Loucy (cell line): ENCODE measurements around the gene ACTA1.

Experiments used
- H2AFZ ChIP-seq: fragments of 200-600 bp; sonication (generic); 2 replicates; pipeline ENCODE4 v1.6.0; 2016; ENCODE audit warnings: antibody characterized with exemption, mild to moderate bottlenecking, low read length, moderate library complexity
- H3F3A ChIP-seq: fragments of 200-600 bp; 2 replicates; pipeline ENCODE4 v1.6.0; 2016; ENCODE audit warnings: antibody characterized with exemption, low read depth, mild to moderate bottlenecking
- H3K27me3 ChIP-seq: fragments of 200-600 bp; sonication (generic); 2 replicates; pipeline ENCODE4 v1.6.1; 2014; ENCODE audit warnings: low read length, mild to moderate bottlenecking; ENCODE audit not compliant: insufficient read depth, poor library complexity, severe bottlenecking
- H3K36me3 ChIP-seq: fragments of 200-600 bp; sonication (generic); 2 replicates; pipeline ENCODE4 v1.6.1; 2016; ENCODE audit warnings: low read length; ENCODE audit not compliant: insufficient read depth
- H3K4me1 ChIP-seq: fragments of 200-600 bp; sonication (generic); 2 replicates; pipeline ENCODE4 v1.5.1; 2014; ENCODE audit warnings: low read length, mild to moderate bottlenecking; ENCODE audit not compliant: insufficient read depth, poor library complexity, severe bottlenecking
- H3K4me2 ChIP-seq: fragments of 200-600 bp; sonication (generic); 2 replicates; pipeline ENCODE4 v1.6.0; 2014; ENCODE audit warnings: antibody characterized with exemption, low read length, low read depth, mild to moderate bottlenecking; ENCODE audit not compliant: poor library complexity, severe bottlenecking
- H3K4me3 ChIP-seq: fragments of 200-600 bp; sonication (generic); 2 replicates; pipeline ENCODE4 v1.5.1; 2014; ENCODE audit warnings: low read length, mild to moderate bottlenecking, mixed read lengths; ENCODE audit not compliant: poor library complexity, severe bottlenecking
- H3K79me2 ChIP-seq: fragments of 200-600 bp; sonication (generic); 2 replicates; pipeline ENCODE4 v1.6.1; 2014; ENCODE audit warnings: low read length; ENCODE audit not compliant: insufficient read depth
- H3K9ac ChIP-seq: fragments of 200-600 bp; sonication (generic); 2 replicates; pipeline ENCODE4 v1.6.0; 2014; ENCODE audit warnings: mild to moderate bottlenecking, low read depth, low read length, moderate library complexity; ENCODE audit not compliant: poor library complexity, severe bottlenecking
- H3K9me2 ChIP-seq: fragments of 200-600 bp; sonication (generic); replicated peaks from 2 replicates; pipeline ENCODE4 v1.6.1; 2016; ENCODE audit warnings: low read depth, low read length, mixed read lengths
- H3K9me3 ChIP-seq: fragments of 200-600 bp; sonication (generic); 2 replicates; pipeline ENCODE4 v1.6.1; 2014; ENCODE audit warnings: mild to moderate bottlenecking, antibody characterized with exemption, low read length, low read depth; ENCODE audit not compliant: insufficient read depth
- H4K20me1 ChIP-seq: fragments of 200-600 bp; sonication (generic); 2 replicates; pipeline ENCODE4 v1.6.0; 2014; ENCODE audit warnings: antibody characterized with exemption, low read length, mild to moderate bottlenecking; ENCODE audit not compliant: insufficient read depth, poor library complexity, severe bottlenecking
- EZH2phosphoT487 ChIP-seq: fragments of 200-600 bp; IDR thresholded peaks from 2 replicates; pipeline ENCODE4 v1.6.1; 2018; ENCODE audit warnings: antibody characterized with exemption, mild to moderate bottlenecking, moderate library complexity, borderline replicate concordance
- TF ChIP-seq, protein P1 (sequence below): fragments of 200-600 bp; sonication (generic); conservative IDR thresholded peaks from 2 replicates; pipeline ENCODE4 v1.5.1; 2014; ENCODE audit warnings: mild to moderate bottlenecking, antibody characterized with exemption, low read length

Gene ACTA1

DNA sequence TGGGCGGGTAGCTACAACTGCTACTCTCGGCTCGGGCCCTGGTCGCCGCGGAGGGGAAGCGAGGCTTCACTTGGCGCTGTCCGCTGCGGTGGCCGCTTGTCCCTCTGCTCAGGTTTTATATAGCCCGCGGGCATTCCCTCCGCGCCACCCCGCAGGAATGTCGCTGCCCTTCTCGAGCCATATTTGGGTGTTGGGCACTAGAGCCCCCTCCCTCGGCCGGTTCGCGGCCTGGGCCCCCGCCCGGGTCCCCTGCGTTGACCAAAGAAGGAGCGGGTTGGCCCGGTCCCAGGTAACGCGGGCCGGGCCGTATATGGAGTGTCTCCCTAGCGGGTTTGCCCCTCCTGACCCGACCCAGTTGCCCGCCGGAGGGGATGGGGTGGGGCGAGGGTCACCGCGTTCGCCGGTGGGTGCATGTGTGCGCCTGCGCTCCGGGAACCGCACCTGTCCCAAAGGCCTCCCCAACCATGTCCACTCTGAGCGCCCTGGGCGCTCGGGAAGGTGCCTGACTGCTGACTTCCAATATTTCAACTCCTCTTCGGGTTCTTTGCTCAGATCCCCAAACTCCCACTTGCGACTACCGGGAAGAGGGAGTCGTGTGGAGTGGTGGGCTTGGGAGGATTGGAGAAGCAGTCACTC, at the start of gene ACTA1:
Gene ACTA1, minus strand, starts transcription at position 90 of the 636 bp plus-strand sequence. CDS start 979 bp downstream, outside the sequence.
- Histone ChIP-seq H3K9me2 (no peaks in the 10 kb centered on the region), H4K20me1 (no peaks in the 10 kb centered on the region), H3K36me3 (no peaks in the 10 kb centered on the region), H3K4me2 (no peak within 1 kb of the TSS), H3K9ac (no peak within 1 kb of the TSS), H3K9me3 (no peaks in the 10 kb centered on the region), H3K79me2 (no peaks in the 10 kb centered on the region), H3F3A (no peaks in the 10 kb centered on the region), H2AFZ (no peak within 1 kb of the TSS), H3K4me3 (no peak within 1 kb of the TSS), H3K27me3 (no peaks in the 10 kb centered on the region), H3K4me1 (no peaks in the 10 kb centered on the region)
- TF ChIP-seq, protein P1, sequence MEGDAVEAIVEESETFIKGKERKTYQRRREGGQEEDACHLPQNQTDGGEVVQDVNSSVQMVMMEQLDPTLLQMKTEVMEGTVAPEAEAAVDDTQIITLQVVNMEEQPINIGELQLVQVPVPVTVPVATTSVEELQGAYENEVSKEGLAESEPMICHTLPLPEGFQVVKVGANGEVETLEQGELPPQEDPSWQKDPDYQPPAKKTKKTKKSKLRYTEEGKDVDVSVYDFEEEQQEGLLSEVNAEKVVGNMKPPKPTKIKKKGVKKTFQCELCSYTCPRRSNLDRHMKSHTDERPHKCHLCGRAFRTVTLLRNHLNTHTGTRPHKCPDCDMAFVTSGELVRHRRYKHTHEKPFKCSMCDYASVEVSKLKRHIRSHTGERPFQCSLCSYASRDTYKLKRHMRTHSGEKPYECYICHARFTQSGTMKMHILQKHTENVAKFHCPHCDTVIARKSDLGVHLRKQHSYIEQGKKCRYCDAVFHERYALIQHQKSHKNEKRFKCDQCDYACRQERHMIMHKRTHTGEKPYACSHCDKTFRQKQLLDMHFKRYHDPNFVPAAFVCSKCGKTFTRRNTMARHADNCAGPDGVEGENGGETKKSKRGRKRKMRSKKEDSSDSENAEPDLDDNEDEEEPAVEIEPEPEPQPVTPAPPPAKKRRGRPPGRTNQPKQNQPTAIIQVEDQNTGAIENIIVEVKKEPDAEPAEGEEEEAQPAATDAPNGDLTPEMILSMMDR = no peak

DNA sequence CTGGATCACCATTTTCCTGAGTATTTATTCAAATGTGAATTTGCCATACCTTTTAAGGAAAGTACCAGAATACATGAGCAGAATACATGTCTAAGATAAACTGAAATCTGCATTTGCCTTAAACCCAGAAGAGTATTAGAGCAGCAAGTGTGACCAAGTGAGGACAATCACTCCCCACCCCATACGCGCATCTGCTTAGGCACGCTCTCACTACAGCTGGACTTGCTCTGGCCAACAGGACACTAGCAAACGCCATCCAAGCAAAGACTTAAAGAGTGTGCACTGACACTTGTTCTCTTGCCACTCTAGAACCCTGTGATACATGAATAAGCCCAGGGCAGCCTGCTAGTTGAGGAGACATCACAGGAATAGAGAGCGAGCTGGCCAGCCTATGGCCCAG, 48.6 kb upstream of the ACTA1 start:
- Histone ChIP-seq H3K9ac (no peak overlapping the region), H3K4me3 (no peak overlapping the region), H3K79me2 (no peaks in the 10 kb centered on the region), H3K27me3 (no peaks in the 10 kb centered on the region), H3K9me3 (no peaks in the 10 kb centered on the region), H3F3A (no peaks in the 10 kb centered on the region), H3K4me1 (no peaks in the 10 kb centered on the region), H3K4me2 (no peak overlapping the region), H4K20me1 (no peaks in the 10 kb centered on the region), H2AFZ (no peak overlapping the region), H3K36me3 (peaks cover 74% of the 10 kb centered on the region; the same call in 1 of the 2 replicates), H3K9me2 (no peaks in the 10 kb centered on the region)
- no peak for TF ChIP-seq EZH2phosphoT487
- TF ChIP-seq, protein P1 = no peak

DNA sequence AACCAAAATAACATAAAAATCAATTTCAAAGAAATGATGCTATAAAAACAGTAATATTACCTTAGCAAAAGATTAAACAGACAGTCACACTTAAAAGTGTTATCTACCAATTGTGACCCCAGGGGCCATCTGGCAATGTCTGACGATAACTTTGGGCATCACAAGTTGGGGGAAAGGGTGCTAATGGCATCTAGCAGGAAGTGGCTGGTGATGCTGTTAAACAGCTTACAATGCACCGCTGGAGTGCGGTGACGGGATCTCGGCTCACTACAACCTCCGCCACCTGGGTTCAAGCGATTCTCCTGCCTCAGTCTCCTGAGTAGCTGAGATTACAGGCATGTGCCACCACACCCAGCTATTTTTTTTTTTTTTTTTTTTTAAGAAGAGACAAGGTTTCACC, 46.6 kb upstream of the ACTA1 start:
- Histone ChIP-seq H3K4me1 (no peaks in the 10 kb centered on the region), H3K4me2 (no peak overlapping the region), H4K20me1 (no peaks in the 10 kb centered on the region), H3K4me3 (no peak overlapping the region), H3K36me3 (peaks cover 71% of the 10 kb centered on the region; the same call in 1 of the 2 replicates), H2AFZ (no peak overlapping the region), H3K9me2 (no peaks in the 10 kb centered on the region), H3K79me2 (no peaks in the 10 kb centered on the region), H3K27me3 (no peaks in the 10 kb centered on the region), H3K9ac (no peak overlapping the region), H3F3A (no peaks in the 10 kb centered on the region), H3K9me3 (no peaks in the 10 kb centered on the region)
- no peak for TF ChIP-seq EZH2phosphoT487
- TF ChIP-seq, protein P1 = no peak
